K562 (cell line): ENCODE results near the gene CENPX. TPM values are rescaled to one million over a fixed set of nuclear protein-coding genes. Genes with fewer than 3 reads are reported as not detected.

Source experiments
- DACH1 ChIP-seq: fragments of 450-650 bp; IDR thresholded peaks from 2 replicates; pipeline ENCODE4 v1.6.1; 2018; ENCODE audit not compliant: partially characterized antibody
- HOMEZ ChIP-seq: fragments of 250-450 bp; sonication (Bioruptor Pico); IDR thresholded peaks from 2 replicates; pipeline ENCODE4 v1.4.0; 2020; ENCODE audit warnings: mild to moderate bottlenecking, moderate library complexity
- KAT8 ChIP-seq: fragments of 450-650 bp; IDR thresholded peaks from 2 replicates; pipeline ENCODE4 v1.6.1; 2016; ENCODE audit warnings: low read depth, mild to moderate bottlenecking
- SIN3A ChIP-seq, 2 experiments: fragments of 150-350 bp in 1 of 2; IDR thresholded peaks; 2 replicates each; pipeline ENCODE4 v1.6.1; 2011 to 2016; ENCODE audit warnings: borderline replicate concordance in 2 of 2, low read depth in 2 of 2, low read length in 2 of 2, mild to moderate bottlenecking in 2 of 2, moderate library complexity in 2 of 2; ENCODE audit not compliant: control insufficient read depth in 1 of 2
- SIX5 ChIP-seq, 2 experiments: IDR thresholded peaks; 2 replicates each; pipeline ENCODE4 v1.6.1; 2011; ENCODE audit warnings: low read length in 2 of 2, borderline replicate concordance in 1 of 2, low read depth in 1 of 2, mild to moderate bottlenecking in 1 of 2, moderate library complexity in 1 of 2; ENCODE audit not compliant: insufficient read depth in 1 of 2
- SRF ChIP-seq, 2 experiments: fragments of 250-450, 450-650 bp in 1 of 2; sonication (Bioruptor Pico) in 1 of 2; sonication (generic) in 1 of 2; formaldehyde crosslinking; IDR thresholded peaks; 2 replicates each; pipeline versions ENCODE4 v1.5.0 to v1.5.1; 2020 to 2022; ENCODE audit warnings: mild to moderate bottlenecking in 1 of 2, missing genetic modification reagents in 1 of 2
- TFE3 ChIP-seq: fragments of 450-650 bp; formaldehyde crosslinking; IDR thresholded peaks from 2 replicates; pipeline ENCODE4 v1.4.0; 2020; ENCODE audit warnings: mild to moderate bottlenecking, mixed read lengths
- ZBTB8A ChIP-seq: fragments of 450-650 bp; IDR thresholded peaks from 2 replicates; pipeline ENCODE4 v1.6.1; 2018; ENCODE audit warnings: mild to moderate bottlenecking, moderate library complexity; ENCODE audit not compliant: partially characterized antibody
- ZFX ChIP-seq: sonication (generic); formaldehyde crosslinking; IDR thresholded peaks from 2 replicates; pipeline ENCODE4 v1.8.0; 2022; ENCODE audit warnings: mild to moderate bottlenecking, missing genetic modification reagents, moderate library complexity
- ZNF140 ChIP-seq: fragments of 250-450 bp; sonication (Bioruptor Pico); IDR thresholded peaks from 2 replicates; pipeline ENCODE4 v1.8.0; 2021; ENCODE audit warnings: moderate library complexity, mild to moderate bottlenecking, inconsistent platforms
- ZNF277 ChIP-seq: fragments of 250-450 bp; sonication (Bioruptor Pico); IDR thresholded peaks from 2 replicates; pipeline ENCODE4 v1.8.0; 2022; ENCODE audit warnings: inconsistent platforms, mild to moderate bottlenecking, moderate library complexity, borderline replicate concordance
- ZNF449 ChIP-seq: fragments of 250-450 bp; sonication (Bioruptor Pico); IDR thresholded peaks from 2 replicates; pipeline ENCODE4 v1.8.0; 2022; ENCODE audit warnings: moderate library complexity, mild to moderate bottlenecking, inconsistent platforms
- ZNF592 ChIP-seq: fragments of 450-650 bp; IDR thresholded peaks from 2 replicates; pipeline ENCODE4 v1.6.1; 2017; ENCODE audit warnings: antibody characterized with exemption, mild to moderate bottlenecking
- polyA plus RNA-seq, 8 experiments: library from polyadenylated mRNA; depleted of rRNA in 4 of 8; stranded (reverse) in 5 of 8; unstranded in 3 of 8; fragments of >200 nt; fragmentation: Nextera tagmentation in 2 of 8; fragmentation: Illumina TruSeq in 1 of 8; extraction: Ambion mirVana in 2 of 8; extraction: Trizol in 1 of 8; gene quantifications; 2 replicates each; pipeline versions ENCODE4 v1.2.1 to v1.2.3, GENCODE V29; 2011 to 2014; ENCODE audit warnings: inconsistent platforms in 1 of 8, missing spikeins in 1 of 8
- total RNA-seq, 7 experiments: library from RNA; depleted of rRNA in 6 of 7; stranded (reverse); fragments of >200 nt in 6 of 7; fragmentation: Illumina TruSeq in 2 of 7; extraction: Trizol in 2 of 7; gene quantifications; 2 replicates each; pipeline versions ENCODE4 v1.2.1 to v1.2.3, GENCODE V29; 2011 to 2021; ENCODE audit warnings: low replicate concordance in 1 of 7

CENPX gene
- total and polyA plus RNA-seq, 9 of the 15 experiments (the other 6 are each of a cell fraction or from before 2014, with no cell fraction given), result 32.7 to 352 (median 127) TPM

- TF ChIP-seq SIX5 (IDR thresholded peaks at IDR 0.05; ENCODE audit: borderline replicate concordance in 1 of 2, insufficient read depth in 1 of 2, low read depth in 1 of 2, low read length in 2 of 2) (0 out of 4 replicates have a peak, but pooled peaks of 1 of the 2 experiments have one; percentile 15), ZFX (CRISPR knock-in tag) (peak; percentile 28), HOMEZ (CRISPR knock-in tag) (no peak), ZNF592 (peak; percentile 37; the same call in 1 of the 2 replicates), SIN3A (IDR thresholded peaks at IDR 0.05; ENCODE audit: borderline replicate concordance in 2 of 2, control insufficient read depth in 1 of 2, low read depth in 2 of 2, low read length in 2 of 2) (peak; percentile 64 to 66; a peak in 1 of 4 replicates), ZNF277 (CRISPR knock-in tag) (no peak), ZBTB8A (no peak), KAT8 (no peak), SRF (CRISPR knock-in tag; IDR thresholded peaks at IDR 0.05) (no peak), ZNF449 (no peak), TFE3 (CRISPR knock-in tag) (no peak), DACH1 (no peak), ZNF140 (CRISPR knock-in tag) (no peak)
Observed at GRCh38 chr17:82051776-82052637, 29.3 kb upstream of the CENPX start, which contains the start of the genes GPS1 and RFNG (continued).
